Measurements from ENCODE around the gene NECTIN3.
A peak's percentile ranks its signal among the peaks of the same experiment; 100 is the strongest.

The NECTIN3 gene

GRCh38 chr3:111173906-111174305 is 102.3 kb downstream of the NECTIN3 start:
- DNase-seq (ENCODE audit: low read depth, low spot score), result no peak
- H3K4me3 ChIP-seq (ENCODE audit: low read length), result no peak overlapping the region

- H3K4me3 ChIP-seq (ENCODE audit: low read length), result no peak overlapping the region
- DNase-seq (ENCODE audit: low read depth, low spot score), result no peak
These were observed 118.9 kb downstream of the NECTIN3 start for GRCh38 chr3:111190518-111190917.

DNA sequence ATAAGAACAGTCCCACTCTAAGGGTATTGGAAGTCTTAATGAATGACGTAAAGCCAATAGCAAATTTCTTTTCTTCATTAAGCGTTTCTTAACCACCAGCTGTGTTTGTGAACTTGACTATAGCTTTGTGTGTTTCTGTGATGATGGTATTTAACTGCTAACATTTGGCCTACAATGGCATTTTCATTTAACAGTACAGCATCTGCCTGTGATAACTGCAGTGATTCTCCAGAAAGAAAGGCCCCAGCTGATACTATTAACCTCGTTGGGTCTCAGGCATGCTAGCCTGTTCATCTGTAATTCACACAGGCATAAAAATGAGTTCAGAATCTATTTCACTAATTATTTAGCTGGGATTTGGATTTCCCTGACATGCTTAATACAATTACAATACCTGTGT is 121.9 kb downstream of the NECTIN3 start:
- no peak overlapping the region for H3K4me3 ChIP-seq (ENCODE audit: low read length)
- no peak for DNase-seq (ENCODE audit: low read depth, low spot score)

GRCh38 chr3:111194048-111194447 is 122.4 kb downstream of the NECTIN3 start:
- DNase-seq (ENCODE audit: low read depth, low spot score), result no peak
- no peak overlapping the region for H3K4me3 ChIP-seq (ENCODE audit: low read length)

GRCh38 chr3:111197485-111197884 is 125.9 kb downstream of the NECTIN3 start:
- H3K4me3 ChIP-seq (ENCODE audit: low read length), result no peak overlapping the region
- DNase-seq (ENCODE audit: low read depth, low spot score), result no peak

GRCh38 chr3:111200027-111200426 is 128.4 kb downstream of the NECTIN3 start:
- DNase-seq (ENCODE audit: low read depth, low spot score), result no peak
- no peak overlapping the region for H3K4me3 ChIP-seq (ENCODE audit: low read length)

DNA sequence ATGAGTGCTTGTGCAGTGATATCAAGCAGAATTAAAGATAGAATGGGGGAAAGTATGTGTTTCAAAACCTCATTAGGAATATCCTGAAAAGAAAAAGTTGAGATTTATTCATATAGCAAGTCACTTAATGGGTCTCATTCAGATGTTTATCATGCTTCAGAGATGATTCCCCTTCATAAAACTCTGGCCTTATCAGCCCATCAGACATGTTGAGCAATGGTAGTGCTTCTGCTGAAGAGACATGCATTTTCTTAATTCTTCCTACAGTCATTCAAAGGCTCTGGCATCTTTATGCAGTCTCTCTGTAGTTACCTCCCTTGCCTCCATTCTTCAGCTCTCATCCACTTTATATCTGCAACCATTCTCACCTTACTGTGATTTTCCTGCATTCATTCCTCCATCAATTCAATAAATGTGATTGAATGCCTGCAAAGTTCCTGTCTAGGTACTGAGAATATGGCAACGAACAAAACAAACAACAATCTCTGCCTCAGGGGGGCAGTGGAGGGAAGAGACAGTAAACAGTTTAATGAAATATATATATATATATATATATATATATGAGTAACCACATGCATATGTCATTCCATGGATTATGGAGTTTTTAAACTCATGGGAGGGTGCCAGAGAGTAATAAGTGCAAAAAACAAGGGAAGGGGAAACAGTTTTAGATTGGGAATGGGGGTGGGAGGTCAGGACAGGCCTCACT is 138.5 kb downstream of the NECTIN3 start:
- H3K4me3 ChIP-seq (ENCODE audit: low read length), result no peak overlapping the region
- peak; percentile 12 for DNase-seq (ENCODE audit: low read depth, low spot score)

DNA sequence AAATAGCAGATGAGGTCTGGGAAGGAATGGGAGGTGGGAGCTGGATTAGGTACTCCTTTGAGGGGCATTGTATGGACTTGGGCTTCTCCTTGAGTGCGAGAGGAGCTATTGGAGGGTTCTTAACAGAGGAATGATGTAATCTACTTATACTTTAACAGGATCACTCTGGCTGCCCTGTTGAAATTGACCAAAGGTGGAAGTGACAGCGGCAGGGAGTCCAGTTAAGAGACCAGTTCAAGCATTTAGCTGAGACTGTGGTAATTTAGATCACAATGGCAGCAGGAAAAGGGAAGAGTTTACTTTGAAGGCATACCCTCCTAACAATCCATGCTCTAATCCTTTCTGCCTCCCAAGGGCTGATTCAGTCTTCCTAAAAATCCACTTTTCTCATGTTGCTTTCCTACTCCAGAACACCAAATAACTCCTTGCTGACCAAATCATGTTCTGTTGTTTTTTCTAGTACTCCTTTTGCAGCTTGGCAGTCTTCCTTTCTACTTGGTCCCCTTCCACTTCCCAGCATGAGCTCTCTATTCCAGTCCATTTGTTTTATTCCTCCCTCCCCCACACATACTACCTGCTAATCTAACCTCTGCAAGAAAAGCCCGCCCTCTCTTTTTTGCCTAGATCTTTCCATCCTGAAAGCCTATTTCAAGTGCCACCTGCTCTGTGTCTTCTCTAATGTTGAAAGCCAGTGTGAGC is 139.4 kb downstream of the NECTIN3 start:
- H3K4me3 ChIP-seq (ENCODE audit: low read length), result no peak overlapping the region
- no peak for DNase-seq (ENCODE audit: low read depth, low spot score)

DNA sequence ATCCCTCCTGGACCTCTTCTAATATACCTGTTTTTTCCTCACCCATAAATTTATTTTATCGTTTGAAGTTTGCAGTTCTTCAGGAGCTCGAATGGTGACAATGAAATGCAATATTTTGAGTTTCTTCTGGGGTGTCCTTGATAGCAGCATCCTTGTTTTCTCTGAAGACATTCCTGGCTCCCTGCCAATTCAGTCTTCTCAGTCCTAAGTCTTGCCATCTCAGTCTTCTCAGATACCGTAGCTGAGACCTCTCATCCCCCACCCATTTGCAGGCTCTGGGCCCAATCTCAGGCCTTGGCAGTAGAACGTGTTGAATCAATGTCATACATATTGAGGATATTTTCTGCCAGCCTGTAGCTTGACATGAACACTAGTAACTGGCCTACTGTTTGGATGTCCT is 140.9 kb downstream of the NECTIN3 start:
- no peak for DNase-seq (ENCODE audit: low read depth, low spot score)
- H3K4me3 ChIP-seq (ENCODE audit: low read length), result no peak overlapping the region

- DNase-seq (ENCODE audit: low read depth, low spot score), result no peak
- H3K4me3 ChIP-seq (ENCODE audit: low read length), result no peak overlapping the region
These were observed 143.9 kb downstream of the NECTIN3 start for GRCh38 chr3:111215481-111215880.

- no peak for DNase-seq (ENCODE audit: low read depth, low spot score)
- H3K4me3 ChIP-seq (ENCODE audit: low read length), result no peak overlapping the region
These were observed 147.0 kb downstream of the NECTIN3 start for GRCh38 chr3:111218615-111219014.

DNA sequence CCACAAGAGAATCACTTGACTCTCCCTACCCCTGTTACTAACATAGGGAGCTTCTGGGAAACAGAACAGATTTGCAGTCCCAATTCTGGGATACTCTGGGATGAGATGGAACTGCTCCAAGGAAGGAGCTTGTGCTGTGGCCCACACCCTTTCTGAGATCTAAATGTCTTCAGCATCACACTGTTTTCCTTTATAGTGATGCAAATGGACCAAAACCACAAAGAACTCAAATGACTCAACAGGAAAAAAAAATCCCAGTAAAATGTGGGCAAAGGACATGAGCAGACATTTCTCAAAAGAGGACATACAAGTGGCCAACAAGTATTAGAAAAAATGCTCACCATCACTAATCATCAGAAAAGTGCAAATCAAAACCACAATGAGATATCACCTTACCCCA is 155.6 kb downstream of the NECTIN3 start:
- no peak for DNase-seq (ENCODE audit: low read depth, low spot score)

GRCh38 chr3:111229301-111229700 is 157.7 kb downstream of the NECTIN3 start:
- H3K4me3 ChIP-seq (ENCODE audit: low read length), result no peak overlapping the region
- no peak for DNase-seq (ENCODE audit: low read depth, low spot score)

More for the DNA sequence above, 155.6 kb downstream of the NECTIN3 start:
- no peak overlapping the region for H3K4me3 ChIP-seq (ENCODE audit: low read length)

GRCh38 chr3:111236836-111237713 is 165.5 kb downstream of the NECTIN3 start:
- DNase-seq (ENCODE audit: low read depth, low spot score), result no peak
- H3K4me3 ChIP-seq (ENCODE audit: low read length), result no peak overlapping the region

DNA sequence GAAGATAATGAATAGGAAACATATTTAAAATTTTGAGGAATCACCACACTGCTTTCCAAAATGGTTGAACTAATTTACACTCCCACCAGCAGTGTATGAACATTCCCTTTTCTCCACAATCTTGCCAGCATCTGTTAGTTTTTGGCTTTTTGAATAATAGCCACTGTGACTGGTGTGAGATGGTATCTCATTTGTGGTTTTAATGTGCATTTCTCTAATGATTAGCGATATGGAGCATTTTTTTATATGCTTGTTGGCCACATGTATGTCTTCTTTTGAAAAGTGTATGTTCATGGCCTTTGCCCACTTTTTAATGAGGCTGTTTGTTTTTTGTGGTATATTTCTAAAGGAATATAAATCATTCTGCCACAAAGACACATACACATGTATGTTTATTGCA is 166.3 kb downstream of the NECTIN3 start:
- DNase-seq (ENCODE audit: low read depth, low spot score), result no peak
- no peak overlapping the region for H3K4me3 ChIP-seq (ENCODE audit: low read length)

GRCh38 chr3:111238885-111239284 is 167.3 kb downstream of the NECTIN3 start:
- H3K4me3 ChIP-seq (ENCODE audit: low read length), result no peak overlapping the region
- peak; percentile 87 for DNase-seq (ENCODE audit: low read depth, low spot score)

DNA sequence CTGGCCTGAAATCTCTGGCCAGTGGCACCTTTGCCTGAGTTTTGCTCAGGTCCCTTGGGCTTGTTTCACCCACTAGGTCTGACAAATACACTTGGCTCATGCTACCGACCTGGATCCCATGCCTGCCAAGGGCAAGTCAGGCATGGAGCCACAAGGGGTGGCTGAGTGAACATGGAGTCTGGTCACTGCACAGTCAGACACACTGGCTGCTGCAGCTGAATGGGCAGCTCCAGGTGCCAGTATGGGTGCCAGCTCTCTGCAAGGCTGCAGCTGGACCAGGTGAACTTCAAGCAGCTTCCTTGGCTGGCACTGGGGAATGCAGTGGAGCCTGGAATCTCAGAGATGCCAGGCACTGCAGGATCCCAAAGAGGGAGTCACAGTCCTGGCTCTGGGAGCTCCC is 170.3 kb downstream of the NECTIN3 start:
- no peak for DNase-seq (ENCODE audit: low read depth, low spot score)
- no peak overlapping the region for H3K4me3 ChIP-seq (ENCODE audit: low read length)

Data from Jurkat, Clone E6-1 (cell line).